HG03045 (cell line): ENCODE measurements around the gene CYP2U1.

Source experiments
- ATAC-seq: cut with Tn5 transposase; IDR thresholded peaks from one replicate; pipeline ENCODE4 v1.9.1; 2021; ENCODE audit warnings: mild to moderate bottlenecking, moderate library complexity; ENCODE audit not compliant: unreplicated experiment

CYP2U1 gene

DNA sequence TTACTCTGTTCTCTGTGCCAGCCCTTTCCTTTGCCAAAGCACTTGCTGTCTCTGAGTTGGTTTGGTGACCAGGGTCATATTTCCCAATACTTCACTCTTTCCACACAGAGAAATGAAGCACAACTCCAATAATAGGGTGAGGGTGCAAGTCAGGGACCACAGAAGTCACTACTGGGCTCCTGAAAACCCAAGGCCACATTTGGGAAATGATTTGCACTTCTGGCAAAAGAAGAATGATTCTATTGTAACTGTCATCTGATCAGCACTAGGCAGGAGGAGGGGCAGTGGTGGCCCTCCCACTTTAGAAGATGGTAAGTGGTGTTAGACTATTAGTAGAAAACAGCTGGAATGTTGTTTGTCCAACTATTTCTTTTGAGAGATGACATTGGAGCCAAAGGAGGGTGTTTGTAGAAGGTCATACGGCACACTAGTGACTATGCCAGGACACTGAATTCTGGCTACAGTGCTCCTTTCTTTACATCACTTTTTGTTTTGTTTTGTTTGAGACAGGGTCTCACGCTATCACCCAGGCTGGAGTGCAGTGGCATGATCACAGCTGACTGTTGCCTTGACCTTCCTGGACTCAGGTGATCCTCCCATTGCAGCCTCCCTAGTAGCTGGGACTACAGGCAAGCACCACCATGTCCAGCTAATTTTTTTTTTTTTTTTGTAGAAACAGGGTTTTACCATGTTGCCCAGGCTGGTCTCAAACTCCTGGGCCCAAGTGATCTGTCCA is 47.5 kb downstream of the CYP2U1 start:
- no peak for ATAC-seq

DNA sequence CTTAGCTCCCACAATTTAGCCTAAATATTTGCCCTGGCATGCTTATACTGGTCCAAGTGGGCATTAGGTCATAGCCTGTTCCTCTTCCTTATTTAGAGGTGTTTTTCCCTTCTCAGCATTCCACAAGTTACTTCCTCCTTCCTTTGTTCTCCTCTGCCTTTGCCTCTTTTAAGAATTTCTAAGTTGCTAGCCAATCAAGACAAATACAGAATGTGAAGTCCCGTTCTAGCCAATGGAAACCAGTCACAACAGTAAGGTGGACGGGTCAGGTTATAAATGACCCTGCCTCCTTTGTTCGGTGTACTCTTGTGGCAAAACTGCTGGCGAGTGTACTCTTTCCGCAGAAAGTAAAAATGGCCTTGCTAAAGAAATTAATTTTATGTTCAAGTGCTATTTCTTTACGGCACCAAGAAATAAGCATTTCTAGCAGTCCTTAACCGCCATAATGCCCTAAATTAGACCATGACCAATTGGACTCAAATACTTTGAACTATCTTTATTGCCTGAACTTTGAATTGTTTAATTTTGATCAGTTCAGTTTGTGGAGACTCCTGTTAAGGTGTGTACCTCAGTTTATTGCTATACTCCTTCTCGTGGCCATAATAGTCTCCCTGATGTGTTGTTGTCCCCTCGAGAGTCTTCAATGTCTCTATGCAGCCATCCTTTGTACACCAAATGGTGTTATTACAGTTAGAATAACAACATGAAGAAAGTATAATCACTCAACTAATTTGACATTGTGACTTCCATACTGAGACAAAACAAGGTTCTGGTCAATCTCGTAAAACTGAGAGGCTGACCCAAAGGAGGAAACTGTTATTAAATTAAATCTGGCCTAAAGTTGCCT is 56.8 kb downstream of the CYP2U1 start:
- ATAC-seq = no peak

DNA sequence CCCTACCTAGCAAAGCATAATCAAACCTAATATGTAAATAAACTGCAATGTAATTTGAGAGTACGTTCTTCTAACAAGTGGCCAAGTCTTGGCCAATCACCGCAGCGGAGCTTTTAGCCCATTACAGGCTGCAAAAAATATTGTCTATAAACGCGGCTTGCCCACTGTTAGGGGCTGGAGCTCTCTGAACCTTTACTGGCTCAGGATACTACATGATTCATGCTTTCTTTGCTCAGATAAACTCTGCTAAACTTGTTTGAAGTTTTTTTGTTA is 57.4 kb downstream of the CYP2U1 start:
- no peak for ATAC-seq

DNA sequence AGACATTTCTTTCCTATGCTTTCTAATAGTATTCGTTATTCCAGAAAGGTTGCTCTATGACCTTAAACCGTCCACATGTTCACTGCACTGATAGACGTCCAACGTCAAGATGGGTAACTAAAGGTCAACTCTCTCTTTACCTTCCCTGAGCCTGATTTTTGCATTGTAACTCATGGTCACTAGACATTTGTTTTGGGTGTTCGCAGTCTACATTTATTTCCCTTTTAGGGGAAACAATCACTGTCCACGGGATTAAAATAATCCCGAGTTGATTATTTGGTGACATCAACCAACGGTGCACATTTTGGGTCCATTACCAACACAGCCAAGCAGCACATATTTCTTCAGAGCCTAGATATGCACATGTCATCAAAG is 57.8 kb downstream of the CYP2U1 start:
- ATAC-seq = no peak

GRCh38 chr4:107989537-107990386 is 58.4 kb downstream of the CYP2U1 start, which contains the start of gene HADH:
Gene HADH (plus strand): TSS chr4:107989889. CDS start chr4:107989933, 44 bp downstream.
- ATAC-seq = peak; percentile 98

- ATAC-seq = no peak
Observed at GRCh38 chr4:107991945-107992630, 60.7 kb downstream of the CYP2U1 start.

DNA sequence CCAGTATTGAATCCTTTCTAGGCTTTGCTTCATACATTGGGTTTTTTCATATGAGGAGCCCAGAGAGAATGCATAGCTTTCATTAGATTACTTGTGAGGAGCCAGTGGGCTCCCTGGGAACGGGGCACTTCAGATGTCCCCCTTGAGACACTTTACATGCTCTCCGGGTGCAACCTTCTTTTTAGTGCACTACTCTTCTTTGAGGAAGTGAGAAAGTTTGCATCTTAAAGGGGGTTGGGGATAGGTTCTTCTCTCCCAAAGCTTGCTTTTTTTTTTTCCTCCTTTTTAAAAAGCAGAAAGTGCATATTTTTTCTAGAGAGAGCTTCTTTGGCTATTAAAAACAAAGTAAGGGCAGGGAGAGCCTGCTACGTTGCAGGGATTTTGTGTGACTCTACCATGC is 62.6 kb downstream of the CYP2U1 start:
- no peak for ATAC-seq

- no peak for ATAC-seq
Observed at GRCh38 chr4:107994894-107995293, 63.5 kb downstream of the CYP2U1 start.

DNA sequence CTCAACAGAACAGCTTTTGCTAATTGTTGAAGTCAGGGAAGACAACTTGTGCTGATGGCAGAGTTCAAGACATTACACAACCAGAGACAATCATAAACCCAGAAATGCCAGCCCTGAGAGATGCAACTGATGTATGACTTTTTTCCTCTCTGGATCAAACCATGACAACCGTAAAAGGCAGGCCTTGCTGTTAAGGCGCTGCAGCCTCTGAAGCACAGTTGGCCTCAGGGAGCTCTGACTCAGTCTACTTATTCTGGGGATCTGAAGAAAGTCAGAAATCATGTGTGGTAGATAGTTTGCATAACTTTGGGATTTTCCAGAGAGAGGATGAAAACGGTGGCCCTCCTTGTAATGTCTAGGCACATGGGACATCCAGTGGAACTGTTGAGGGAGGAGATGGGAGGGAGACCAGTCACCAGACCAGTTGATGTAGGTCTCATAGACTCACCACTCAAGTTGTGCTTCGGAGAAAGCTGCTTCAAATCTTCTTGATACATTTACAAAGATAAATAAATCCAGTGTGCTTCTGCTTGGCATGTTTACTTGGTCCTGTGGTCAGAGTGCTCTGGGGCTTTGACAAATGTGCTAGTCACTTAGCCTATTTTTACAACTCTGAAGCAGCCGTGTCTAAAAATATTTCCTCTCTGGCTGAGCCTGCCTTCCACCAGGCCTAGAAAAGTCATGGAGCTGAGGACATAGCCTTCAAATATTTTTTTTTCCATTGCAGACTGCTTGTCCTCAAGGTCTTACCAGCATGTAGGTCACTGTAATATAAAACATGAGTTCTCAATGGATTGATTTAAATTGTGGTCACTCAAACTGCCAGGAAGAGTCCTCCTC is 65.8 kb downstream of the CYP2U1 start:
- no peak for ATAC-seq

DNA sequence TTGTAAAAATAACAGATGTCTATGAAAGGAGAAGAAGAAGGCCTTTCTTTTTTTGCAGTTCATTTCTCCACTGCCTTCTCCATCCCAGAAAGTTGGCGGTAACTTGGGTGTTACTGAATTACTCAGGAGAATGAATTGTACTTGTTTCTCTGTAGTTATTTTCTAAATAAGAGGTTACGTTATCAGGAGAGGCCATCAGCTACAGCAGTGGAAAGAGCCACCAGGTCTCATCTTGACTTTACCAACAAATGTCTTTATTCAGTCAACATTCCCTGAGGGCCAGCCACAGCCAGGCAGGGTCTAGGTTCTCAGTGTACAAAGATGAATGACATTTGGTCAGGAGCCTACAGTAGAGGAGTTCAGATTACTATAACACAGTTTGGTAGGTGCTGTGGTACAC is 66.4 kb downstream of the CYP2U1 start:
- ATAC-seq = no peak

- ATAC-seq = no peak
Observed at GRCh38 chr4:107999932-108000539, 68.7 kb downstream of the CYP2U1 start.

GRCh38 chr4:108001540-108002135 is 70.3 kb downstream of the CYP2U1 start:
- no peak for ATAC-seq
